Right kidney (tissue), 1 donor: ENCODE measurements around the gene KCNF1.

Source experiments
- DNase-seq: peaks from one replicate; pipeline ENCODE4 v3.0.0-alpha.2; 2016

The KCNF1 gene

GRCh38 chr2:10919771-10920621, 8.3 kb downstream of the KCNF1 start:
- DNase-seq = no peak

- no peak for DNase-seq
These were observed 9.1 kb downstream of the KCNF1 start for GRCh38 chr2:10920764-10921388.

- no peak for DNase-seq
These were observed 9.8 kb downstream of the KCNF1 start for GRCh38 chr2:10921525-10921924.

- no peak for DNase-seq
These were observed 10.7 kb downstream of the KCNF1 start for GRCh38 chr2:10922307-10923007.

- no peak for DNase-seq
These were observed 11.3 kb downstream of the KCNF1 start for GRCh38 chr2:10923008-10923375.

GRCh38 chr2:10923965-10924364, 12.2 kb downstream of the KCNF1 start:
- DNase-seq = no peak

- DNase-seq = no peak
These were observed 12.7 kb downstream of the KCNF1 start for GRCh38 chr2:10924441-10924840.

- no peak for DNase-seq
These were observed 13.1 kb downstream of the KCNF1 start for GRCh38 chr2:10924859-10925258.

- no peak for DNase-seq
These were observed 14.6 kb downstream of the KCNF1 start for GRCh38 chr2:10926191-10926820.

GRCh38 chr2:10930721-10931516, 19.2 kb downstream of the KCNF1 start:
- DNase-seq = no peak

- no peak for DNase-seq
These were observed 20.0 kb downstream of the KCNF1 start for GRCh38 chr2:10931710-10932255.

- peak; percentile 57 for DNase-seq
These were observed 20.8 kb downstream of the KCNF1 start for GRCh38 chr2:10932345-10933151.

- no peak for DNase-seq
These were observed 22.0 kb downstream of the KCNF1 start for GRCh38 chr2:10933700-10934225.

GRCh38 chr2:10934308-10934978, 22.7 kb downstream of the KCNF1 start:
- DNase-seq = no peak

GRCh38 chr2:10934979-10935350, 23.2 kb downstream of the KCNF1 start:
- peak; percentile 59 for DNase-seq

GRCh38 chr2:10935366-10935918, 23.7 kb downstream of the KCNF1 start:
- DNase-seq = no peak

- no peak for DNase-seq
These were observed 24.5 kb downstream of the KCNF1 start for GRCh38 chr2:10935953-10936942.

GRCh38 chr2:10939058-10939457, 27.3 kb downstream of the KCNF1 start:
- DNase-seq = no peak
